Measurements from ENCODE around the gene ENTPD2.

DNA sequence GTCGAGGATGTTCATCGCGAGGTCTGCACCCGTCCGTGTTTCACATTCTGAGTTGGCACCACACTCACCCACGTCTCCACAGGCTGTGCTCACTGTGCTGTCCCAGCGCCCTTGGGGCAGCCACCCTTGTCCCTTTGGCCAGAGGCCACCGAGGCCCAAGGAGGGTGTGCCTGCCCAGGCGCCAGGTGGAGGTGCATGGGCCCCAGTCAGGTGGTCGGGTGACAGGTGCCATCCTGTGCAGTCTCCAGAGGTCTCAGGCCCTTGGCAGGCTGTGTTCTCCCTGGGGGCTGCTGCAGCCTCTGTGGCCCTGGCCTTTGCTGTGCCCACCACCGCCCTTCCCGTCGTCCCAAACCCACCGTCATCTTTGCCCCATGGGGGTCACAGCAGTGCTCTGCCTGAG, 45.4 kb upstream of the ENTPD2 start:
- no peak for TF ChIP-seq SMC3 (IDR thresholded peaks at IDR 0.05; ENCODE audit: low read depth, low read length)
- TF ChIP-seq, protein P1, sequence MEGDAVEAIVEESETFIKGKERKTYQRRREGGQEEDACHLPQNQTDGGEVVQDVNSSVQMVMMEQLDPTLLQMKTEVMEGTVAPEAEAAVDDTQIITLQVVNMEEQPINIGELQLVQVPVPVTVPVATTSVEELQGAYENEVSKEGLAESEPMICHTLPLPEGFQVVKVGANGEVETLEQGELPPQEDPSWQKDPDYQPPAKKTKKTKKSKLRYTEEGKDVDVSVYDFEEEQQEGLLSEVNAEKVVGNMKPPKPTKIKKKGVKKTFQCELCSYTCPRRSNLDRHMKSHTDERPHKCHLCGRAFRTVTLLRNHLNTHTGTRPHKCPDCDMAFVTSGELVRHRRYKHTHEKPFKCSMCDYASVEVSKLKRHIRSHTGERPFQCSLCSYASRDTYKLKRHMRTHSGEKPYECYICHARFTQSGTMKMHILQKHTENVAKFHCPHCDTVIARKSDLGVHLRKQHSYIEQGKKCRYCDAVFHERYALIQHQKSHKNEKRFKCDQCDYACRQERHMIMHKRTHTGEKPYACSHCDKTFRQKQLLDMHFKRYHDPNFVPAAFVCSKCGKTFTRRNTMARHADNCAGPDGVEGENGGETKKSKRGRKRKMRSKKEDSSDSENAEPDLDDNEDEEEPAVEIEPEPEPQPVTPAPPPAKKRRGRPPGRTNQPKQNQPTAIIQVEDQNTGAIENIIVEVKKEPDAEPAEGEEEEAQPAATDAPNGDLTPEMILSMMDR (conservative IDR thresholded peaks at IDR 0.05; ENCODE audit: low read depth, low read length), result no peak
- no peak for TF ChIP-seq MXI1 (IDR thresholded peaks at IDR 0.05; ENCODE audit: borderline replicate concordance, low read depth, low read length)
- TF ChIP-seq RFX5 (IDR thresholded peaks at IDR 0.05; ENCODE audit: low read depth, low read length), result no peak
- TF ChIP-seq POLR2A (IDR thresholded peaks at IDR 0.05; ENCODE audit: low read depth, low read length), result no peak
- no peak for TF ChIP-seq RAD21 (IDR thresholded peaks at IDR 0.05; ENCODE audit: low read length)
- TF ChIP-seq, protein P2, sequence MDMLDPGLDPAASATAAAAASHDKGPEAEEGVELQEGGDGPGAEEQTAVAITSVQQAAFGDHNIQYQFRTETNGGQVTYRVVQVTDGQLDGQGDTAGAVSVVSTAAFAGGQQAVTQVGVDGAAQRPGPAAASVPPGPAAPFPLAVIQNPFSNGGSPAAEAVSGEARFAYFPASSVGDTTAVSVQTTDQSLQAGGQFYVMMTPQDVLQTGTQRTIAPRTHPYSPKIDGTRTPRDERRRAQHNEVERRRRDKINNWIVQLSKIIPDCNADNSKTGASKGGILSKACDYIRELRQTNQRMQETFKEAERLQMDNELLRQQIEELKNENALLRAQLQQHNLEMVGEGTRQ (IDR thresholded peaks at IDR 0.05; ENCODE audit: low read depth, low read length), result no peak

All from IMR-90 (cell line).